HG02623 (cell line): ENCODE results near the gene RSF1.

Experiments used
- ATAC-seq: cut with Tn5 transposase; IDR thresholded peaks from one replicate; pipeline ENCODE4 v1.9.1; 2021; ENCODE audit warnings: moderate library complexity; ENCODE audit not compliant: unreplicated experiment

RSF1 gene

DNA sequence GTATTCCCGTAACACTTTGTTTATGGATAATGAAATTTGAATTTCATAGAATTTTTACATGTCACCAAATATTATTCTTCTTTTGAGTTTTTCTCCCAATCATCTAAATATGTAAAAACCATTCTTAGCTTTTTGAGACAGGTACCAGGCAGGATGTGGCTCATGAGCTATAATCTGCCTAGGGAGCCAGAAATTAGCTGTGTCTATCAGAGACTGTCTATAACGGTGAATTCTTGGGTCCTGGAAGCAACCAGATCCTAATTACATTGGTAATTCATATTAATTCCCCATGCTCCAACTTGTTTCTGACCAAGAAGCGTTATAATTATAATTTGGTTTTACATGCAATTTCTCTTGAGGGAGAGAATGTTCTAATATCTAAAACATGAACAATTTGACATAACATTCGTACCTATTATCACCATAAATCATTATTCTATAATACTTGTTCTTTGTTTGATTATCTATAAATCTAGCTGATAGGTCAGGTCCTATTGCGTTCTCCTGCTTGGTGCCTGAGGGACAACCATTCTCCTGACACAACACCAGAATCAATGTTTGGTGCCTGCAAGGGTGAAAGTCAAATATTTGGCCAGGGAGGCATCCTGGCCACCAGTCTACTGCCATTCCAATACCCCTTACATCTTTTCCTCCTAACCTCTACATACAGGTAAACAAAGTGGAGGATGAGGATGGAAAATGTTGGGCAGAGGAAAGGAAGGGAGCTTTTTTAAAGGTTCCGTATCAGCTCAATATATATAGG lies 69.9 kb downstream of the RSF1 start:
- no peak for ATAC-seq

DNA sequence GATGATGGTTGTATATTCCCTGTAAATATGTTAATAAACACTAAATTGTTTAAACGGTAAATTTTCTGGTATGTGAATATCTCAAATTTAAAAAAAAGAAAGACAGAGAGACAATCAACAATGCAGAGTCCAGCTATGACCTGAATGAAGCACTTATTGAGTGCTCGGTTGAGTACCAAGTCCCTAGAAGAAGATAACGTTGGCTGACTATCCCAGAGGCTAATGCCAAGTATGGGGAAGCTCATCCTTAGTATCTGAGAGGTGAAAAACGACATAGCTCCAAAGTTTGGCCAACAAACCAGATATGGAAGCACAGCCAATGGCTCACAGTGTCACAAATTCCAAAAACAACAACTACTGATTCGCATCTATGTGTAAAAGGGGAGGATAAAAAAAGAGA lies 71.3 kb downstream of the RSF1 start:
- no peak for ATAC-seq

- no peak for ATAC-seq
Observed at GRCh38 chr11:77748266-77748665, 72.3 kb downstream of the RSF1 start.

GRCh38 chr11:77747381-77747969 lies 73.0 kb downstream of the RSF1 start:
- ATAC-seq = no peak

- no peak for ATAC-seq
Observed at GRCh38 chr11:77736473-77736872, 84.0 kb downstream of the RSF1 start.

DNA sequence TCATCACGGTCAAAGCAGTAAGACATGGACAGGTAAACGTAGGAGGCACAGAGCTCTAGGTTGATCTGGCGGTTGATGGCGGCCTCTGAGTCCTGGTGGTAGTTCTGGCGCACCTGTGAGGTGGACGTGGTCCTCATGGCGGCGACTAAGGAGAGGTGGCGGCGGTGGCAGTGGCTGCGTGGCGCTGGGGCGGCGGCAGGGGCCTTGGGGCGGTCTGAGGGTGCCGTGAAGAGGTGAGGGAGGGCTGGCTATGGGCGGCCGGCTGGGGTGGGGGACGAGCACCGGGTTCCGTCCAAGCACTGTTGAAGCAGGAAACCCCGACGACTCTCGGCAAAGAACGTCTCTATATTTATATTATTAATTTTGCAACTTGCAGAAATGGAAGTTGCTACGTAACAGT lies 85.6 kb downstream of the RSF1 start:
- ATAC-seq = no peak

- ATAC-seq = no peak
Observed at GRCh38 chr11:77732143-77732542, 88.4 kb downstream of the RSF1 start.

DNA sequence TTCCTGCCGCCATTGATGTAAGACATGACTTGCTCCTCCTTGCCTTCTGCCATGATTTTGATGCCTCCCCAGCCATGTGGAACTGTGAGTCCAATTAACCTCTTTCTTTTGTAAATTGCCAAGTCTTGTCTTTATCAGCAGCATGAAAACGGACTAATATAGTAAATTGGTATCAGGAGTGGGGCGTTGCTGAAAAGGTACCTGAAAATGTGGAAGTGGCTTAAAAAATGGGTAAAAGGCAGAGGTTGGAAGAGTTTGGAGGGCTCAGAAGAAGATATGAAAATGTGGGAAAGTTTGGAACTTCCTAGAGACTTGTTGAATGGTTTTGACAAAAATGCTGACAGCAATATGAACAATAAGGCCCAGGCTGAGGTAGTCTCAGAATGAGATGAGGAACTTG lies 89.7 kb downstream of the RSF1 start:
- no peak for ATAC-seq

GRCh38 chr11:77729063-77729462 lies 91.5 kb downstream of the RSF1 start:
- ATAC-seq = no peak

GRCh38 chr11:77728203-77728786 lies 92.2 kb downstream of the RSF1 start:
- no peak for ATAC-seq

GRCh38 chr11:77726524-77726923 lies 94.0 kb downstream of the RSF1 start:
- no peak for ATAC-seq

- ATAC-seq = peak; percentile 48
Observed at GRCh38 chr11:77725433-77725832, 95.1 kb downstream of the RSF1 start.

- ATAC-seq = no peak
Observed at GRCh38 chr11:77724636-77725035, 95.9 kb downstream of the RSF1 start.

DNA sequence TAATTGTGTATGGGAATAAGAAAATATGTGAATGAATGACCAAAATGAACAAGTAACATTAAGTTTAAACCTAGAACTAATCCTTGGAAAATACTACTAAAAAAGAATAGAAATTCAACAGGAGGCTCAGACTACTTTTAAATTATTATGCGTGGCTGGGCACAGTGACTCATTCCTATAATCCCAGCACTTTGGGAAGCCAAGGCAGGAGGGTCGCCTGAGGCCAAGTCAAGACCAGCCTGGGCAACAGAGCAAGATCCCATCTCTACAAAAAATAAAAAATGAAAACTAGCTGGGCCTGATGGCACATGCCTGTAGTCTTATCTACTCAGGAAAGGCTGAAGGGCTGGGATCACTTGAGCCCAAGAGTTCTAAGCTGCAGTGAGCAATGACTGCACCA lies 97.5 kb downstream of the RSF1 start:
- ATAC-seq = no peak

DNA sequence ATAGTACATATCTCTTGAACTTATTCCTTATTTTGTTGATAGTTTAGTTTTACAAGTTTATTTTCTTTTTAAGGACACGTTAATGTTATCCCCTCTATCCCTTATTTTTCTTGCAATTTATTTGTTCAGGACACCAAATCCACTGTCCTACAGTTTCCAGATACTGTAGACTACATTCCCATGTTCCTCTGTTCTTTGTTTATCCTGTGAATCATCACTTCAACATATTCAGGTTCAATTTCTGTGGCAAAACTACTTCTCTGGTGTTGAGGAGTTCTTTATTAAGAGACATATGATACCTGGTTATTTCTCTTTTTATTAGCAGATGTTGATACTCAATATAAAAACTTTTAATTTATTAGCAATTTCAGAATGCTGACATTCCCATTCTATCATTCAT lies 110.2 kb downstream of the RSF1 start:
- ATAC-seq = no peak

- no peak for ATAC-seq
Observed at GRCh38 chr11:77705876-77706579, 114.5 kb downstream of the RSF1 start.

DNA sequence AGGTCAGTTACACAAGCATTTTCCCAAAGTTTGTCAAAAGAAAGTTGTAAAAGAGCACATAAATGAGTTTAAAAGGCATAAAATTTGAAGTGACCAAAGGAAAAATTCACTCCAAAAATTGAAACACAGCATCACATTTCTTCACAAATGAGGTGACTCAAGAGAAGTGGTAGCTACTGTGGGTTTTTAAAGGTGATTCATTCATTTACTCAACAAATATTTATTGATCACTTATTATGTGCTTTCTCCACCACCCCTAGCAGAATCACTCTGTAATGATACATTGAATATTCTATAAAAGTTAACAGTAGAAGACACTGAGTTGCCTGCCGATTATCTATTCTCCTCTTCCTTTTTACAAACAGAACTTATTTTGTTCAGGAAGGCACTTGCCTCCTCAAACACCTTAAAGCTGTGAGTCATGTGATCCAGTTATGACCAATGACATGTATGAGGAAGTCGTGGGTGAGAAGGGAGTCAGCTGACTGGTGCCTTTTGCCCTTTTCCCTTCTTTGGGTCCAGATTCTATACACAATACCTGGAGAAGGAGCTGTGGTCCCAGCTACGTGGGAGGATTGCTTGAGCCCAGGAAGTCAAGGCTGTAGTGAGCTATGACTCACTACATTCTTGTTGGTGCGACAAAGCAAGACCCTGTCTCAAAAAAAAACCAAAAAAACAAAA lies 115.2 kb downstream of the RSF1 start:
- ATAC-seq = no peak

- ATAC-seq = no peak
Observed at GRCh38 chr11:77704029-77704428, 116.5 kb downstream of the RSF1 start.

DNA sequence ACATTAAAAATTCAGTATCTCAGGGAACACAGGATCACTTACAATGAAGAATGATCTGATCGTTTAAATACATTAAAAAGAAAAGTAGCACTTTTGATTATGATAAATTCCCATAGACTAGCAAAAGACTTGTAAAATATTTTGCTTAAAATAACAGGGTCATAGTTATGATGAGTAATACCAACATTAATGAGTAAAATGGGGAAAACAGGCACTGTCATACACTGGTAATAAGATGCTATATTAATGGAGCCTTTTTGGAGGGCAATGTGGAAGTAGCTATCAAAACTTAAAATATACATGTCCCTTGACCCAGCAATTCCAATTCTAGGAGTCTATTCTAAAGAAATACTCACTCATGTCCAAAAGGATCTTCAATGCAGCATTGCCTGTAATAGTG lies 121.1 kb downstream of the RSF1 start:
- no peak for ATAC-seq

- no peak for ATAC-seq
Observed at GRCh38 chr11:77698896-77699295, 121.6 kb downstream of the RSF1 start.

- ATAC-seq = no peak
Observed at GRCh38 chr11:77697865-77698264, 122.7 kb downstream of the RSF1 start.
